Astrocyte (in vitro differentiated cells and primary cell): ENCODE data around the gene INPP4B. TPM values are rescaled to one million over a fixed set of nuclear protein-coding genes. Genes with fewer than 3 reads are reported as not detected.

Source experiments
- DNase-seq: peaks from one replicate; pipeline ENCODE4 v3.0.0-alpha.2; 2010; ENCODE audit warnings: low read depth
- FAIRE-seq: peaks from 2 replicates; lab custom pipeline; 2011; peaks lifted over from hg19 to GRCh38; lab: Jason Lieb, UNC
- H2AFZ ChIP-seq: 2 replicates; pipeline ENCODE4 v1.6.0; 2012; ENCODE audit warnings: low read depth, low read length, inconsistent platforms
- H3K27ac ChIP-seq: 2 replicates; pipeline ENCODE4 v1.5.1; 2011; ENCODE audit warnings: low read depth, low read length, inconsistent platforms
- H3K27me3 ChIP-seq: 2 replicates; pipeline ENCODE4 v1.6.0; 2011; ENCODE audit warnings: low read length, inconsistent platforms; ENCODE audit not compliant: insufficient read depth
- H3K36me3 ChIP-seq: 2 replicates; pipeline ENCODE4 v1.5.1; 2011; ENCODE audit warnings: low read length, inconsistent platforms; ENCODE audit not compliant: insufficient read depth
- H3K4me1 ChIP-seq: 2 replicates; pipeline ENCODE4 v1.5.1; 2011; ENCODE audit warnings: low read length, inconsistent platforms; ENCODE audit not compliant: insufficient read depth
- H3K4me2 ChIP-seq: 2 replicates; pipeline ENCODE4 v1.6.0; 2012; ENCODE audit warnings: low read length, inconsistent platforms
- H3K4me3 ChIP-seq: 2 replicates; pipeline ENCODE4 v1.5.1; 2011; ENCODE audit warnings: low read depth, mild to moderate bottlenecking, low read length, inconsistent platforms; ENCODE audit not compliant: insufficient read depth
- H3K79me2 ChIP-seq: 2 replicates; pipeline ENCODE4 v1.6.0; 2012; ENCODE audit warnings: mild to moderate bottlenecking, low read length, inconsistent platforms; ENCODE audit not compliant: insufficient read depth
- H3K9ac ChIP-seq: 2 replicates; pipeline ENCODE4 v1.6.0; 2012; ENCODE audit warnings: mild to moderate bottlenecking, low read length, inconsistent platforms
- H3K9me3 ChIP-seq: 2 replicates; pipeline ENCODE4 v1.5.1; 2012; ENCODE audit warnings: low read depth, mild to moderate bottlenecking, low read length, inconsistent platforms; ENCODE audit not compliant: insufficient read depth
- H4K20me1 ChIP-seq: 2 replicates; pipeline ENCODE4 v1.6.0; 2012; ENCODE audit warnings: low read length, inconsistent platforms; ENCODE audit not compliant: insufficient read depth
- H3K27ac Mint-ChIP-seq: one replicate; pipeline ENCODE4 v1.8.0; 2021; ENCODE audit warnings: mild to moderate bottlenecking, mixed read lengths; ENCODE audit not compliant: unreplicated experiment
- H3K27me3 Mint-ChIP-seq: one replicate; pipeline ENCODE4 v1.8.0; 2021; ENCODE audit warnings: low read depth, mixed read lengths; ENCODE audit not compliant: unreplicated experiment
- H3K36me3 Mint-ChIP-seq: one replicate; pipeline ENCODE4 v1.8.0; 2021; ENCODE audit warnings: low read depth, mixed read lengths; ENCODE audit not compliant: unreplicated experiment
- H3K4me1 Mint-ChIP-seq: one replicate; pipeline ENCODE4 v1.8.0; 2021; ENCODE audit warnings: low read depth, mixed read lengths; ENCODE audit not compliant: unreplicated experiment
- H3K4me3 Mint-ChIP-seq: one replicate; pipeline ENCODE4 v1.8.0; 2021; ENCODE audit warnings: mild to moderate bottlenecking, moderate library complexity, mixed read lengths; ENCODE audit not compliant: unreplicated experiment
- H3K9me3 Mint-ChIP-seq: one replicate; pipeline ENCODE4 v1.8.0; 2021; ENCODE audit warnings: mild to moderate bottlenecking, mixed read lengths; ENCODE audit not compliant: unreplicated experiment
- CTCF ChIP-seq: IDR thresholded peaks from 2 replicates; pipeline ENCODE4 v1.5.1; 2011; ENCODE audit warnings: low read depth, mild to moderate bottlenecking, inconsistent platforms, low read length, moderate library complexity; ENCODE audit not compliant: insufficient read depth
- EZH2 ChIP-seq: IDR thresholded peaks from 2 replicates; pipeline ENCODE4 v1.6.1; 2012; ENCODE audit warnings: mild to moderate bottlenecking, low read length, inconsistent platforms; ENCODE audit not compliant: insufficient read depth
- total RNA-seq: library from RNA; stranded (reverse); gene quantifications from 2 replicates; pipeline ENCODE4 v1.2.1, GENCODE V29; 2021

The INPP4B gene
- total RNA-seq, 1 donor from 2014 or later: 2.8 TPM

GRCh38 chr4:142202404-142203332, 643.4 kb downstream of the INPP4B start:
- Histone ChIP-seq H4K20me1 (no peaks in the 10 kb centered on the region), H3K4me2 (no peak overlapping the region), H3K4me3 (no peak overlapping the region), H3K79me2 (no peaks in the 10 kb centered on the region), H3K9me3 (no peaks in the 10 kb centered on the region), H3K27me3 (no peaks in the 10 kb centered on the region), H3K4me1 (no peaks in the 10 kb centered on the region), H3K27ac (no peak overlapping the region), H2AFZ (no peak overlapping the region), H3K9ac (no peak overlapping the region), H3K36me3 (no peaks in the 10 kb centered on the region)
- H3K27ac Mint-ChIP-seq: no peak overlapping the region
- H3K36me3 Mint-ChIP-seq: no peaks in the 10 kb centered on the region
- no peak overlapping the region for H3K4me3 Mint-ChIP-seq
- H3K9me3 Mint-ChIP-seq: no peaks in the 10 kb centered on the region
- no peaks in the 10 kb centered on the region for H3K4me1 Mint-ChIP-seq
- no peak for FAIRE-seq
- no peak for DNase-seq
- no peak for TF ChIP-seq EZH2
- TF ChIP-seq CTCF: no peak
- no peaks in the 10 kb centered on the region for H3K27me3 Mint-ChIP-seq

- no peaks in the 10 kb centered on the region for H3K9me3 Mint-ChIP-seq
- Histone ChIP-seq H3K36me3 (no peaks in the 10 kb centered on the region), H3K27me3 (no peaks in the 10 kb centered on the region), H3K4me2 (no peak overlapping the region), H4K20me1 (no peaks in the 10 kb centered on the region), H3K4me3 (no peak overlapping the region), H3K9ac (no peak overlapping the region), H3K4me1 (no peaks in the 10 kb centered on the region), H3K79me2 (no peaks in the 10 kb centered on the region), H2AFZ (no peak overlapping the region), H3K27ac (no peak overlapping the region), H3K9me3 (no peaks in the 10 kb centered on the region)
- H3K36me3 Mint-ChIP-seq: no peaks in the 10 kb centered on the region
- DNase-seq (no peak), FAIRE-seq (no peak)
- no peak for TF ChIP-seq EZH2
- TF ChIP-seq CTCF: no peak
- no peaks in the 10 kb centered on the region for H3K27me3 Mint-ChIP-seq
- H3K4me3 Mint-ChIP-seq: no peak overlapping the region
- no peaks in the 10 kb centered on the region for H3K4me1 Mint-ChIP-seq
- H3K27ac Mint-ChIP-seq: no peak overlapping the region
These were observed 645.1 kb downstream of the INPP4B start for GRCh38 chr4:142201041-142201440.

- Histone ChIP-seq H4K20me1 (no peaks in the 10 kb centered on the region), H3K79me2 (no peaks in the 10 kb centered on the region), H3K4me2 (no peak overlapping the region), H3K36me3 (no peaks in the 10 kb centered on the region), H3K9ac (no peak overlapping the region), H3K9me3 (no peaks in the 10 kb centered on the region), H3K27me3 (no peaks in the 10 kb centered on the region), H3K4me1 (no peaks in the 10 kb centered on the region), H3K4me3 (no peak overlapping the region), H3K27ac (no peak overlapping the region), H2AFZ (no peak overlapping the region)
- H3K9me3 Mint-ChIP-seq: no peaks in the 10 kb centered on the region
- H3K4me3 Mint-ChIP-seq: no peak overlapping the region
- DNase-seq (peak; percentile 57), FAIRE-seq (no peak)
- no peak for TF ChIP-seq CTCF
- TF ChIP-seq EZH2: no peak
- no peaks in the 10 kb centered on the region for H3K4me1 Mint-ChIP-seq
- H3K27me3 Mint-ChIP-seq: no peaks in the 10 kb centered on the region
- no peak overlapping the region for H3K27ac Mint-ChIP-seq
- no peaks in the 10 kb centered on the region for H3K36me3 Mint-ChIP-seq
These were observed 651.2 kb downstream of the INPP4B start for GRCh38 chr4:142194905-142195304.
